GM21723 (cell line): ENCODE data around the gene PDE4B.
"Not testable (repeated sequence)": the region's sequence is repeated elsewhere in the genome, so short reads cannot be mapped to it uniquely, and the experiment has no call there.

Experiments used
- ATAC-seq: cut with Tn5 transposase; IDR thresholded peaks from one replicate; pipeline ENCODE4 v1.9.1; 2021; ENCODE audit warnings: mild to moderate bottlenecking, moderate library complexity; ENCODE audit not compliant: unreplicated experiment

The PDE4B gene

GRCh38 chr1:66300280-66300971 lies 507.7 kb downstream of the PDE4B start:
- ATAC-seq: no peak

GRCh38 chr1:66300972-66301451 lies 508.3 kb downstream of the PDE4B start:
- peak; percentile 90 for ATAC-seq

- no peak for ATAC-seq
These were observed 509.6 kb downstream of the PDE4B start for GRCh38 chr1:66302184-66302742.

GRCh38 chr1:66302815-66303214 lies 510.1 kb downstream of the PDE4B start:
- ATAC-seq: no peak

- ATAC-seq: no peak
These were observed 511.0 kb downstream of the PDE4B start for GRCh38 chr1:66303646-66304045.

GRCh38 chr1:66304128-66304527 lies 511.4 kb downstream of the PDE4B start:
- no peak for ATAC-seq

- ATAC-seq: no peak
These were observed 513.2 kb downstream of the PDE4B start for GRCh38 chr1:66305927-66306326.

GRCh38 chr1:66309006-66309741 lies 516.5 kb downstream of the PDE4B start:
- no peak for ATAC-seq

- ATAC-seq: no peak
These were observed 518.4 kb downstream of the PDE4B start for GRCh38 chr1:66311092-66311491.

- no peak for ATAC-seq
These were observed 518.9 kb downstream of the PDE4B start for GRCh38 chr1:66311628-66312027.

GRCh38 chr1:66312271-66312990 lies 519.7 kb downstream of the PDE4B start:
- ATAC-seq: no peak

- no peak for ATAC-seq
These were observed 520.7 kb downstream of the PDE4B start for GRCh38 chr1:66313429-66313828.

- ATAC-seq: no peak
These were observed 523.0 kb downstream of the PDE4B start for GRCh38 chr1:66315671-66316070.

GRCh38 chr1:66316464-66317247 lies 524.0 kb downstream of the PDE4B start:
- ATAC-seq: no peak

GRCh38 chr1:66317248-66317515 lies 524.5 kb downstream of the PDE4B start:
- ATAC-seq: no peak

- no peak for ATAC-seq
These were observed 527.5 kb downstream of the PDE4B start for GRCh38 chr1:66320231-66320630.

GRCh38 chr1:66322462-66322861 lies 529.8 kb downstream of the PDE4B start:
- not testable (repeated sequence) for ATAC-seq

- ATAC-seq: no peak
These were observed 531.4 kb downstream of the PDE4B start for GRCh38 chr1:66323958-66324625.

- ATAC-seq: no peak
These were observed 533.1 kb downstream of the PDE4B start for GRCh38 chr1:66325594-66326380.
